ENCODE results near the gene IL18.
"Not testable (repeated sequence)": the region's sequence is repeated elsewhere in the genome, so short reads cannot be mapped to it uniquely, and the experiment has no call there.

Gene IL18

GRCh38 chr11:112166562-112166961 lies 2.7 kb upstream of the IL18 start:
- Histone ChIP-seq H3K9me3 (ENCODE audit: control insufficient read depth, insufficient read depth, low read length) (no peaks in the 10 kb centered on the region), H3K9ac (ENCODE audit: low read depth, low read length) (peak overlapping the region; percentile 41), H3K4me1 (ENCODE audit: control insufficient read depth, insufficient read depth, low read length) (no peaks in the 10 kb centered on the region), H3K27me3 (ENCODE audit: control insufficient read depth, insufficient read depth, low read length) (no peaks in the 10 kb centered on the region), H3K4me3 (ENCODE audit: low read depth, low read length) (no peak overlapping the region), H3K36me3 (ENCODE audit: control insufficient read depth, insufficient read depth, low read length) (no peaks in the 10 kb centered on the region)

GRCh38 chr11:112165049-112165448 lies 1.2 kb upstream of the IL18 start:
- Histone ChIP-seq H3K9me3 (ENCODE audit: control insufficient read depth, insufficient read depth, low read length) (no peaks in the 10 kb centered on the region), H3K4me3 (ENCODE audit: low read depth, low read length) (no peak overlapping the region), H3K9ac (ENCODE audit: low read depth, low read length) (no peak overlapping the region), H3K4me1 (ENCODE audit: control insufficient read depth, insufficient read depth, low read length) (no peaks in the 10 kb centered on the region), H3K27me3 (ENCODE audit: control insufficient read depth, insufficient read depth, low read length) (no peaks in the 10 kb centered on the region), H3K36me3 (ENCODE audit: control insufficient read depth, insufficient read depth, low read length) (no peaks in the 10 kb centered on the region)

- no peak overlapping the region for H3K9ac ChIP-seq (ENCODE audit: low read depth, low read length)
- H3K4me1 ChIP-seq (ENCODE audit: control insufficient read depth, insufficient read depth, low read length), result no peaks in the 10 kb centered on the region
- H3K9me3 ChIP-seq (ENCODE audit: control insufficient read depth, insufficient read depth, low read length), result no peaks in the 10 kb centered on the region
- H3K36me3 ChIP-seq (ENCODE audit: control insufficient read depth, insufficient read depth, low read length), result no peaks in the 10 kb centered on the region
- H3K27me3 ChIP-seq (ENCODE audit: control insufficient read depth, insufficient read depth, low read length), result no peaks in the 10 kb centered on the region
- no peak overlapping the region for H3K4me3 ChIP-seq (ENCODE audit: low read depth, low read length)
These were observed 940 bp downstream of the IL18 start for GRCh38 chr11:112162761-112163546.

DNA sequence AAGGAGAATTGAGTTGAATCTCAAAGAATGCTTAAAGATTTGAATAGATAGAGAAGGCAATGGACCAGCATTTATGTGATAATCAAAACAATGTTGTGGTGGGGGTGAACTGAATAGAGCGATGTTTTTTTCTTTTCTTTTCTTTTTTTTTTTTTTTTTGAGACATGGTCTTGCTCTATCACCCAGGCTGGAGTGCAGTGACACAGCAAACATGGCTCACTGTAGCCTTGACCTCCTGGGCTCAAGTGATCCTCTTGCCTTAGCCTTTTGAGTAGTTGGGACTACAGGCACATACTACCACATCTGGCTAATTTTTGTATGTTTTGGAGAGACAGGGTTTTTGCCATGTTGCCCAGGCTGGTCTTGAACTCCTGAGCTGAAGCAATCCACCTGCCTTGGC lies 1.7 kb downstream of the IL18 start:
- H3K9ac ChIP-seq (ENCODE audit: low read depth, low read length); H3K4me1 ChIP-seq (ENCODE audit: control insufficient read depth, insufficient read depth, low read length); H3K36me3 ChIP-seq (ENCODE audit: control insufficient read depth, insufficient read depth, low read length); H3K4me3 ChIP-seq (ENCODE audit: low read depth, low read length); H3K9me3 ChIP-seq (ENCODE audit: control insufficient read depth, insufficient read depth, low read length); H3K27me3 ChIP-seq (ENCODE audit: control insufficient read depth, insufficient read depth, low read length): not testable (repeated sequence)

DNA sequence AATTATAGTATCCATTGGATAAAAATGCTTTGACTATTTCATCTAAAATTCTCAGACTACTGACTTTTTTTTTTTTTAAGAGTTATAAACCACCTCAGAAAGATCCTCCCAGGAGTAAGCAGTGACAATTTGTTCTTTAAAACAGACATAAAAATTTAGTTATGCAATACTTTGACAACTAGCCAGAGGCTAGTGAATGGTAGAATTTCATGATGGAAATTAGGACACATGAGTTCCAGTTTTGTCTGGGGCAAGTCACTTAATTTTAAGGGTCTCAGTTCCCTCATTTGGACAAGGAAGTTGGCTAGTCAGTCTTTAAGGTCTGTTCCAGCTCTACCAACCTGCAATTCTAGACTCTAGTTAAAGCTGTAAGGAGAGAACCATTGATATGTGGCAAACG lies 2.9 kb downstream of the IL18 start:
- H3K9ac ChIP-seq (ENCODE audit: low read depth, low read length), result no peak overlapping the region
- no peak overlapping the region for H3K4me3 ChIP-seq (ENCODE audit: low read depth, low read length)
- H3K27me3 ChIP-seq (ENCODE audit: control insufficient read depth, insufficient read depth, low read length), result no peaks in the 10 kb centered on the region
- H3K9me3 ChIP-seq (ENCODE audit: control insufficient read depth, insufficient read depth, low read length), result no peaks in the 10 kb centered on the region
- H3K4me1 ChIP-seq (ENCODE audit: control insufficient read depth, insufficient read depth, low read length), result no peaks in the 10 kb centered on the region
- H3K36me3 ChIP-seq (ENCODE audit: control insufficient read depth, insufficient read depth, low read length), result no peaks in the 10 kb centered on the region

DNA sequence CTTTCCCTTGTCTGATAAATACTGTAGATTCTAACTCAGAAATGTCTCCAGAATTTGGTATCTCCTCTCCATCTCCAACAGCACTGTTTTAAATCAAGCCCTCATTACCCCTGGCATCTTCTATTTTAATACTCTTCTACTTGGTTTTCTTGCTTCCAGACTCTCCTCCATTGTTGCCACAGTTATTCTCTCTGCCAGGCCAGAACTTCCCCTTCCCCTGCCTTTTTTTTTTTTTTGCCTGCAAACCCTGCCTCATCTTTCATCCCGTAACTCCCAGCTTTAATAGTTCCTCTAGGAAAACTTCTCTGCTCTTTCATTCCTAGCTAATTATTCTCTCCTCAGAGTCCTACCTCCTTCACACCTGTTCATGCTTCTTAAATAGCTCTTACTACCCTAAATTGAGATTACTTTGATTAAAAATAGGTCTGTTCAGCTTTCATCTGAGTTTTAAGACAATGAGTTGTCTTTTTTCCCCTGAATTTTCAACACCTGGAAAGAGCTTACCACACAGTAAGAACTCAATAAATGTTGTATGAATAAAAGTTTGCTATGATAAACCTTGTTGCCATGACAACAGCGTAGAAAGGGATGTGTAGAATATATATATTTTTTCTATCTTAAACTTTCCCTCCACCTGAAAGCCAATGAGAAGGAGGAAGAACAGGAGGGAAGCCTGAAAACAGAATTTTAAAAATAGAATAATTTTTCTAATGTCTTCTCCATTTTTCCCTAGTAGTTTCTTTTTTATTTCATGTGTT lies 3.6 kb downstream of the IL18 start:
- Histone ChIP-seq H3K4me3 (ENCODE audit: low read depth, low read length) (no peak overlapping the region), H3K27me3 (ENCODE audit: control insufficient read depth, insufficient read depth, low read length) (no peaks in the 10 kb centered on the region), H3K9ac (ENCODE audit: low read depth, low read length) (no peak overlapping the region), H3K4me1 (ENCODE audit: control insufficient read depth, insufficient read depth, low read length) (no peaks in the 10 kb centered on the region), H3K36me3 (ENCODE audit: control insufficient read depth, insufficient read depth, low read length) (no peaks in the 10 kb centered on the region), H3K9me3 (ENCODE audit: control insufficient read depth, insufficient read depth, low read length) (no peaks in the 10 kb centered on the region)

- Histone ChIP-seq H3K4me1 (ENCODE audit: control insufficient read depth, insufficient read depth, low read length) (no peaks in the 10 kb centered on the region), H3K9me3 (ENCODE audit: control insufficient read depth, insufficient read depth, low read length) (no peaks in the 10 kb centered on the region), H3K27me3 (ENCODE audit: control insufficient read depth, insufficient read depth, low read length) (no peaks in the 10 kb centered on the region), H3K36me3 (ENCODE audit: control insufficient read depth, insufficient read depth, low read length) (no peaks in the 10 kb centered on the region), H3K9ac (ENCODE audit: low read depth, low read length) (no peak overlapping the region), H3K4me3 (ENCODE audit: low read depth, low read length) (no peak overlapping the region)
These were observed 4.5 kb downstream of the IL18 start for GRCh38 chr11:112159098-112160065.

GRCh38 chr11:112156956-112157766 lies 6.7 kb downstream of the IL18 start:
- Histone ChIP-seq H3K4me3 (ENCODE audit: low read depth, low read length) (no peak overlapping the region), H3K4me1 (ENCODE audit: control insufficient read depth, insufficient read depth, low read length) (no peaks in the 10 kb centered on the region), H3K9ac (ENCODE audit: low read depth, low read length) (no peak overlapping the region), H3K36me3 (ENCODE audit: control insufficient read depth, insufficient read depth, low read length) (no peaks in the 10 kb centered on the region), H3K9me3 (ENCODE audit: control insufficient read depth, insufficient read depth, low read length) (no peaks in the 10 kb centered on the region), H3K27me3 (ENCODE audit: control insufficient read depth, insufficient read depth, low read length) (no peaks in the 10 kb centered on the region)

DNA sequence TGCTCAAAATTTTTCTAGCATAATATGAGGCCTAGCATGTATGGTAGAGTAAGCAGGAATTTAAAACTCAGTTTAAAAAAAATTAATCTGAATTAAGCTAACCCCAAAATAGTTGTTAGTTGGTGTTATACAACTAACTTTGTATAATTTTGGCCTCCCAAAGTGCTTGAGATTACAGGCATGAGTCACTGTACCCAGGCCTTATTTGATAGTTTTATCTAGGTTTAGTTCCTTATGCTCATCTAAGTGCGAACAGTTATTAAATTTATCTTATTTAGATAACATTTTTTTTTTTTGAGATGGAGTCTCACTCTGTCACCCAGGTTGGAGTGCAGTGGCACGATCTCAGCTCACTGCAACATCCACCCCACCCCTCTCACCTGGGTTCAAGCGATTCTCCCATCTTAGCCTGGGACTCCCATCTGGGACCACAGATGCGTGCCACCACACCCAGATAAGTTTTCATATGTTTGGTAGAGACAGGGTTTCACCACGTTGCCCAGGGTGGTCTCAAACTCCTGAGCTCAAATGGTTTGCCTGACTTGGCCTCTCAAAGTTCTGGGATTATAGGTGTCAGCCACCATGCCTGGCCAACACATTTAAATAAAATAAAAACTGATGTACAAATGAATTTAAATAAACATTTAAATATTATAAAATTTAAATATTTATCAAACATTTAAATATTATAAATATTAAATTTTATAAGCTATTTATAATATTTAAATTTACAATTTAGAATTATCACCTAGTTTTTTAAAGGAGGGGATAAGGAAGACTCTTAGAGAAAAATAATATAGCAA lies 7.5 kb downstream of the IL18 start:
- no peaks in the 10 kb centered on the region for H3K9me3 ChIP-seq (ENCODE audit: control insufficient read depth, insufficient read depth, low read length)
- no peaks in the 10 kb centered on the region for H3K36me3 ChIP-seq (ENCODE audit: control insufficient read depth, insufficient read depth, low read length)
- H3K9ac ChIP-seq (ENCODE audit: low read depth, low read length), result no peak overlapping the region
- H3K27me3 ChIP-seq (ENCODE audit: control insufficient read depth, insufficient read depth, low read length), result no peaks in the 10 kb centered on the region
- H3K4me1 ChIP-seq (ENCODE audit: control insufficient read depth, insufficient read depth, low read length), result no peaks in the 10 kb centered on the region
- H3K4me3 ChIP-seq (ENCODE audit: low read depth, low read length), result no peak overlapping the region

- H3K9ac ChIP-seq (ENCODE audit: low read depth, low read length), result no peak overlapping the region
- no peak overlapping the region for H3K4me3 ChIP-seq (ENCODE audit: low read depth, low read length)
- no peaks in the 10 kb centered on the region for H3K4me1 ChIP-seq (ENCODE audit: control insufficient read depth, insufficient read depth, low read length)
- H3K9me3 ChIP-seq (ENCODE audit: control insufficient read depth, insufficient read depth, low read length), result no peaks in the 10 kb centered on the region
- H3K36me3 ChIP-seq (ENCODE audit: control insufficient read depth, insufficient read depth, low read length), result no peaks in the 10 kb centered on the region
- no peaks in the 10 kb centered on the region for H3K27me3 ChIP-seq (ENCODE audit: control insufficient read depth, insufficient read depth, low read length)
These were observed 13.4 kb downstream of the IL18 start for GRCh38 chr11:112150517-112150916.
